Stimulated activated CD4-positive, alpha-beta T cell treated with anti-CD3 and anti-CD28 coated beads, Interleukin-1b, Interleukin-23, amount 100 ng/mL, for 48 hours (primary cell): ENCODE results near the gene TAL1.
A peak's percentile ranks its signal among the peaks of the same experiment; 100 is the strongest.
"Not testable (repeated sequence)": the region's sequence is repeated elsewhere in the genome, so short reads cannot be mapped to it uniquely, and the experiment has no call there.

ENCODE experiments used
- DNase-seq: peaks from one replicate; pipeline ENCODE4 v3.0.0-alpha.2; 2020

Gene TAL1

GRCh38 chr1:47210666-47211065 lies 21.4 kb downstream of the TAL1 start:
- no peak for DNase-seq

GRCh38 chr1:47209725-47210325 lies 22.2 kb downstream of the TAL1 start:
- DNase-seq = no peak

- DNase-seq = no peak
Measured at GRCh38 chr1:47209091-47209490, 22.9 kb downstream of the TAL1 start.

GRCh38 chr1:47208374-47208850 lies 23.6 kb downstream of the TAL1 start:
- no peak for DNase-seq

- DNase-seq = peak; percentile 48
Measured at GRCh38 chr1:47207803-47208373, 24.1 kb downstream of the TAL1 start.

GRCh38 chr1:47205918-47206317 lies 26.1 kb downstream of the TAL1 start:
- no peak for DNase-seq

GRCh38 chr1:47203504-47203903 lies 28.5 kb downstream of the TAL1 start:
- DNase-seq = not testable (repeated sequence)

GRCh38 chr1:47201179-47201578 lies 30.8 kb downstream of the TAL1 start:
- no peak for DNase-seq

- no peak for DNase-seq
Measured at GRCh38 chr1:47198214-47198613, 33.8 kb downstream of the TAL1 start.

GRCh38 chr1:47196622-47197021 lies 35.4 kb downstream of the TAL1 start:
- no peak for DNase-seq

GRCh38 chr1:47195981-47196380 lies 36.0 kb downstream of the TAL1 start:
- DNase-seq = not testable (repeated sequence)

GRCh38 chr1:47194311-47194710 lies 37.7 kb downstream of the TAL1 start:
- no peak for DNase-seq

- not testable (repeated sequence) for DNase-seq
Measured at GRCh38 chr1:47193496-47193895, 38.5 kb downstream of the TAL1 start.

- peak; percentile 61 for DNase-seq
Measured at GRCh38 chr1:47192458-47193384, 39.3 kb downstream of the TAL1 start.

GRCh38 chr1:47191940-47192457 lies 40.0 kb downstream of the TAL1 start:
- DNase-seq = no peak

GRCh38 chr1:47190857-47191256 lies 41.2 kb downstream of the TAL1 start:
- DNase-seq = no peak

- no peak for DNase-seq
Measured at GRCh38 chr1:47190509-47190855, 41.5 kb downstream of the TAL1 start.

GRCh38 chr1:47189844-47190508 lies 42.0 kb downstream of the TAL1 start, which contains the start of gene PDZK1IP1:
TSS of gene PDZK1IP1 (minus strand) at chr1:47190036. CDS start at chr1:47189932, 104 bp downstream.
- no peak for DNase-seq

- no peak for DNase-seq
Measured at GRCh38 chr1:47188791-47189785, 42.9 kb downstream of the TAL1 start.

GRCh38 chr1:47187926-47188250 lies 44.1 kb downstream of the TAL1 start:
- DNase-seq = no peak

GRCh38 chr1:47187231-47187925 lies 44.6 kb downstream of the TAL1 start:
- DNase-seq = no peak
